COR-L47 (cell line): Measurements from ENCODE around the gene SYNRG.
A peak's percentile ranks its signal among the peaks of the same experiment; 100 is the strongest.
"Not testable (repeated sequence)": the region's sequence is repeated elsewhere in the genome, so short reads cannot be mapped to it uniquely, and the experiment has no call there.

Experiments
- DNase-seq: peaks from one replicate; lab custom pipeline; 2025; lab: John Stamatoyannopoulos, UW

SYNRG gene

GRCh38 chr17:37609170-37610040, at the start of gene SYNRG:
TSS of gene SYNRG (minus strand) at chr17:37609418. CDS start at chr17:37609355, 63 bp downstream.
- peak; percentile 96 for DNase-seq

DNA sequence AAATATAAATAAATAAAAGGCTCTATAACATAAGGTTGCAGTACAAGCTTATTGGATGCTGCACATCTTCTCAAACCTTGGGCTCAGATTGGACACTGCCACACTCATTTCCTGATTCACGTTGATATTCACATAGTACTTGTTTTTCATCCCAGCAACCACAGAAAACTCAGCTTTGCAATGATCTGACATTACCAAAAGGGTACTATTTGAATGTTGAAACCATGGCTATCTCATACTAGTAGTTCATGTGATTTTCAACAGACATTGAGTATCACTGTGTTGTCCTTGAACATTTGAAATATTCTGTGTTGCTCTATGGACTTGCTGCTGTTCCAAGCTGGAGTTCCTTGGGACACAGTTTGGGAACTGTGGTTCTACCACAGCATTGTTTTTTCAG, 48.0 kb upstream of the SYNRG start:
- no peak for DNase-seq

DNA sequence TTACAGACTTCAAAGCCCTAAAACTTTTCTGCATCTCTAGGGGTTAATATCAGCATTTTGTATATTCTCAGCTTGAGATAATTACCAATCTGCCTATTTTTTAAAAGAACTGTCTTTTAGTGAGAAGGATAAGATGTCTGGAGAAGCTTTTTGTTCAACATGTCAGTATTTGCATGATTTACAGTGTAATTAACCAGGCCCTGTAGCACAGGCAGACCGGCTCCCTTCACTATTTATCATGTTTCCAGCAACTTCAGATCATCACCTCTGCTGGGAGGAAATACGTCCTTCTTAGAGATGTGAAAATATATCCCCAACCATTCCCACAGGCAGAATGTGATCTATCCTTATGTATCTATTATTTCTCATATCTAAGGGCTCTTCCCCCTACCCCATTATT, 42.6 kb upstream of the SYNRG start:
- no peak for DNase-seq

DNA sequence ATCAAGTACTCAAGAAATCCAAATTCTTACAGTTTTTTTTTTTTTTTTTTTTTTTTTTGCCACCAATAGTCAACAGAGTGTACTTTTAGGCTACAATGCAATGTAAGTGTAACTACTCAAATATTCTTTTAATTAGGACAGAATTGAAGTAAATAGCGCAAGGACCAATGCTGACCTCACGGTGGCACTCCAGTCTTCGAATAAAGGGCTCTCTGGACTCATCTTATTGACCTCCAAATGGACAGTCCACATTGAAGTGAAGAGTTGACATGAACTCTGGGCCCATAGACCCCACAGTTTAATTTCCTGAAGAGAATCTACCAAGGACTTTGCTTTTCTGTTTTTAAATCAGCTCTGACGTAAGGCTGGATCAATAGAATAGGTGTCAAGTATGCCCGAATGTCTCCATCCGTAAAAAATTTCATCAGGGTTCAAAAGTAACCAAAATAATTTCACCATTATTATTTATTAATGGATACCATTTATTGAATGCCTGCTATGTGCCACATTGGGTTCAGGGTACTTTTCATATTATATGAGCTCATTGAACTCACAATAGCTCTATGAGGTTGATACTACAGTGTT, 41.3 kb upstream of the SYNRG start:
- DNase-seq, result peak; percentile 39

DNA sequence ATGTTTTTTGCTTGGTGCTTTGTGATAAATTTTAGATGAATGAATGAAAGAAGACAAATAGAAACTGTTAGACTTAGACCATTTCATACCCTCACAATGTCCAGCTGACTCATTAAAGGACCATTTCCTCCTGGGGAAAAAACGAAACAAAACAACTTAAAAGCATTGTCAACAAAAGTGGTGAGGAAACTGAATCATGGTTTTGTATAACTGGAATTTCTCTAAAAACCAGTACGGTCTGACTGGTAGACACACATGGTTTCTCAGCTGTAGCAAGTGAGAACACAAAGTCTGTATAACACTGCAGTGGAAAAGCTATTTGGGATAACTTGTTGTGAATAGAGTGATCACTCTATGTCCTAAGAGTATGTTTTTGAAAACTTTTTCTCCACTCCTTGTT, 39.3 kb upstream of the SYNRG start:
- DNase-seq, result no peak

- no peak for DNase-seq
These were observed 38.6 kb upstream of the SYNRG start for GRCh38 chr17:37647856-37648255.

DNA sequence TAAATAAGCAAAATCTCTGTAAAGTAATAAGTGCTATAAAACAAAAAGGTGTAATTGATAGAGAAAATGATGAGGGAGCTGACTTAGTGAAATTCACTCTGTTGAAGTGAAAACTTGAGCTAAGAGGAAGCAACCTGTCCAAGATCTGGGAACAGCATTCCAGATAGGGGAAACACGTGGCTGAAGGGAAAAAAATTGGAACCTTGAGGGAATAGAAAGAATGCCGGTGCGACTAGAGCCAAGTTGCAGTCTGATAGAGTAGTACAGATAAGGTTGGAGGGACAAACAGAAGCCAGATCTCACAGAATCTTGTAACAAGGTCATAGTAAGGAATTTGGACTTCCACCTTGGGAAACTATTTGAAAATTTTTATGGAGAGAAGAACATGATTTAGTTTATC, 34.7 kb upstream of the SYNRG start:
- DNase-seq, result no peak

DNA sequence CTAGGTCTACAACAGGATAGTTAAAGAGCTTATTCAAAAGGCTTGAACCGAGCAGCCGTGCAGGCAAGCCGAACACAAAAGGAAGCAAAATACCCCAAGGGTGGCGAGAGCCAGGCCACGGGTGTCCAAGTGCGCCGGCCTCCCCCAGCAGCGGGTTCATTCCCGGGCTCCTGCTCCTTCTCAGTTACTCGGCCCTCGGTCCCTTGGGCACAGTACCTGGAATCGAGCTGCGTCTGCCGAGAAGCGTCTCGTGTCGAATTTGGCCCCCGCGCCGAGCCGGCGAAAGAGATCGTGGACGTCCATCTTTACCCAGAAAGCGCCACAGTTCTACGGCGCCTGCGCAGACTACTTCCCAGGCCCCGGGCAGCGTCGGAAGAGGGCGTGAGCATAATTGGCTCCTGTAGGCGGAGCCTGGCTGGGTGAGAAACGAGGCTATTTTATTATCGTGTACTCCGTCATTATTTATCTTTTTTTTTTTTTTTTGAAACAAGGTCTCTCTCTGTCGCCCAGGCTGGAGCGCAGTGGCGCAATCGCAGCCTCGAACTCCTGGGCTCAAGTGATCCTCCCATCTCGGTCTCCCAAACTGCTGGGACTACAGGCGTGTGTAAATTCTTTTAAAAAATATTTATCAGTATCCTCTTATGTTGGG, 34.0 kb upstream of the SYNRG start, which contains the start of gene DDX52:
Gene DDX52, minus strand, starts transcription at position 329 of the 649 bp plus-strand sequence. Its CDS starts 26 bp downstream, at position 303.
- DNase-seq, result peak; percentile 84

GRCh38 chr17:37642681-37643080, 33.5 kb upstream of the SYNRG start:
- no peak for DNase-seq

- DNase-seq, result no peak
These were observed 30.8 kb upstream of the SYNRG start for GRCh38 chr17:37640015-37640414.

DNA sequence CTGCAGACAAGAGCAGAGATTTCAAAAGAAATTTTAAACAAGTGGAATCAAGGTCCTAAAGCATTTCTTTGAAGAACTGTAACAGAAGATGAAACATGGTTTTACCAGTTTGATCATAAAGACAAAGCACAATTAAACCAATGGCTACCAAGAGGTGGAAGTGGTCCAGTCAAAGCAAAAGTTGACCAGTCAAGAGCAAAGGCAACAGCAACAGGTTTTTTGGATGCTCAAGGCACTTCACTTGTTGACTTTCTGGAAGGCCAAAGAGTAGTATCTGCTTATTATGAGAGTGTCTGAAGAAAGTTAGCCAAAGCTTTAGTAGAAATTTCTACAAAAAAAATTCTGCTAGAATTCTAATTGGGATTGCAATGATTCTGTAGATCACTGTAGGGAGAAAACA, 28.7 kb upstream of the SYNRG start:
- no peak for DNase-seq

GRCh38 chr17:37616430-37616829, 7.2 kb upstream of the SYNRG start:
- DNase-seq, result not testable (repeated sequence)

DNA sequence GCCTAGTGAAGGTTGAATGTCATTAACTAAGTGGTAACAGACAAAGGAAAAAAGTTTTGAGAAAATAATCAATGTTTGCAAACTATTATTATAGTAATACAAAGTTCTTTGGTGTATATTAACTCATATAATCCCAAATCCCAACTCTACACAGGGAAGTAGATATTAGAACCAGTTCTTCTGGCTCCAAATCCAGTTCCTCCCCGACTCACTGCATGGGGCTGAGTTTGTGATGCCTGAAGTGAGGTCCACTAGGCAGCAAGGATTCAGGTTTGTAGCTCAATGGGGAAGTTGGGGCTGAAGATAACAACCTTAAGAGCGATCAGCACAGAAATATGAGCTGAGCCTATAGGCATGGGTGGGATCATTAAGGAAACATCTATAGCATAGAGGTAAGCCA, 5.6 kb upstream of the SYNRG start:
- no peak for DNase-seq

DNA sequence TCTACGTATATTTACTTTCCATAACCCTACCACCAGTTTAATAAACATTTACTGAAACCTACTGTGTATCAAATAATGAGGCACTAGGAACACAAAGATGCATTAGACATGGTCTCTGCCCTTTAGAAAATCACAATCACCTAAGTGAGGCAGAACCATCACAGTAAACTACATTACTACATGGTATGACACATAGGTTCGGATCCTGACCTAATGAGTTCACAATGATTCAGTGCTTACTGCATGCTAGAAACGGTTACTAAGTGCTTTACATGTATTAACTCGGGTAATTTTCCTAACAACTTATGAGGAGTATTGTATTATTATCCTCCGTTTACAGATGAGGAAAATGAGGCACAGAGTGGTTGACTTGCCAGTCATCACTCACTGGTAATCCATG, 5.2 kb upstream of the SYNRG start:
- no peak for DNase-seq

GRCh38 chr17:37610971-37611370, 1.8 kb upstream of the SYNRG start:
- no peak for DNase-seq

GRCh38 chr17:37610041-37610420, 813 bp upstream of the SYNRG start:
- DNase-seq, result not testable (repeated sequence)

GRCh38 chr17:37608351-37609169, 658 bp downstream of the SYNRG start:
- peak; percentile 25 for DNase-seq

DNA sequence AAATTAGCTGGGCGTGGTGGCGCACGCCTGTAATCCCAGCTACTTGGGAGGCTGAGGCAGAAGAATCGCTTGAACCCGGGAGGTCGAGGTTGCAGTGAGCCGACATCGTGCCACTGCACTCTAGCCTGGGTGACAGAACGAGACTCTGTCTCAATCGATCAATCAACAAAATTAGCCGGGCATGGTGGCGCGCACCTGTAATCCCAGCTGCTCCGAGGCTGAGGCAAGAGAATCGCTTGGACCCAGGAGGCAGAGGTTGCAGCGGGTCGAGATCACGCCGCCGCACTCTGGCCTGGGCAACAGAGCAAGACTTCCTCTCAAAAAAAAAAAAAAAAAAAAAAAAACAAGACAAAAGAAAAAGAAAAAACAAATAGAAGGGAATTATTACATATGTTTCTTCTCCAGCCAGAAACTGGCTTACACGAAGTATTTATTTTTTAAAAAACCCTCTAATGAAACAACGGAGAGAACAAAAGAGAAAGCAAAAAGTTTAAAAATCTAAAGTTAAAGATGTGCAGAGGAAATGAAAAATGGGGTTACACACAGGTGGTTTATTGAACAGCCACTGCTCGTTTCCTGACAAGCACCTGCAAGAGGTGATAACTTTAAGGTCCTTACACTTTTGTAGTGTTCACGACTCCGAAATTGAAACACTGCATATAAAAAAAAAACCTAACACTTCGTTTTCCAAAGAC, 1.4 kb downstream of the SYNRG start:
- no peak for DNase-seq

- DNase-seq, result no peak
These were observed 3.3 kb downstream of the SYNRG start for GRCh38 chr17:37605813-37606505.

GRCh38 chr17:37605081-37605480, 4.1 kb downstream of the SYNRG start:
- no peak for DNase-seq

DNA sequence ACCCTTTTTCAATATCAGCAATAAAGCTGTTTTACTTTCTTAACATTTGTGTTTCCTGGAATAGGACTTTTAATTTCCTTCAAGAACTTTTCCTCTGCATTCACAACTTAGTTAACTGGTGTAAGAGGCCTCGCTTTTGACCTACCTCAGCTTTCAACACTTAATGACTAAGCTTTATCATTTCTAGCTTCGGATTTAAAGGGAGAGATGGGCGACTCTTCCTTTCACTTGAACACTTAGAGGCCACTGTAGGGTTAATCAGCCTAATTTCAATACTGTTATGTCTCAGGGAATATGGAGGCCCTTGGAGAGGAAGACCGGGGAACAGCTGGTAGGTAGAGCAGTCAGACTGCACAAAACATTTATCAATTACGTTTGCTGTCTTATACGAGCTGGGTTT, 4.7 kb downstream of the SYNRG start:
- DNase-seq, result no peak
